Breast epithelium (tissue), 3 donors: ENCODE measurements around the gene ZC3H12A.

Experiments used
- CTCF ChIP-seq, 3 donors: fragments of 450-650 bp; IDR thresholded peaks; one replicate each; pipeline ENCODE4 v1.5.1; 2016 to 2017; ENCODE audit warnings: antibody characterized with exemption in 3 of 3, mild to moderate bottlenecking in 3 of 3, moderate library complexity in 3 of 3
- POLR2A ChIP-seq: fragments of 450-650 bp; IDR thresholded peaks from one replicate; pipeline ENCODE4 v1.6.1; 2016; ENCODE audit warnings: antibody characterized with exemption, mild to moderate bottlenecking, moderate library complexity
- POLR2AphosphoS5 ChIP-seq, 3 donors: sonication (generic); formaldehyde crosslinking; IDR thresholded peaks; one replicate each; pipeline ENCODE4 v1.6.1; 2017; ENCODE audit warnings: antibody characterized with exemption in 3 of 3

GRCh38 chr1:37458551-37458950 lies 15.8 kb upstream of the ZC3H12A start:
- TF ChIP-seq CTCF (IDR thresholded peaks at IDR 0.05) (no peak), POLR2A (no peak), POLR2AphosphoS5 (IDR thresholded peaks at IDR 0.05) (no peak)
